SJCRH30 (cell line): ENCODE measurements around the gene SNX9. TPM values are rescaled to one million over a fixed set of nuclear protein-coding genes. Genes with fewer than 3 reads are reported as not detected.

Experiments
- DNase-seq, 2 experiments: peaks; one replicate each; pipeline ENCODE4 v3.0.0-alpha.2; 2015 to 2020
- H3K27ac ChIP-seq: fragments of 250-450 bp; sonication (Bioruptor Pico); 2 replicates; pipeline ENCODE4 v1.5.1; 2020; ENCODE audit warnings: mild to moderate bottlenecking, moderate library complexity
- H3K27me3 ChIP-seq: fragments of 250-450 bp; sonication (Bioruptor Pico); 2 replicates; pipeline ENCODE4 v1.5.1; 2020; ENCODE audit warnings: mild to moderate bottlenecking, moderate library complexity
- H3K36me3 ChIP-seq: fragments of 250-450 bp; sonication (Bioruptor Pico); 2 replicates; pipeline ENCODE4 v1.5.1; 2020; ENCODE audit warnings: mild to moderate bottlenecking, moderate library complexity
- H3K4me1 ChIP-seq: fragments of 250-450 bp; sonication (Bioruptor Pico); 2 replicates; pipeline ENCODE4 v1.5.1; 2020; ENCODE audit warnings: mild to moderate bottlenecking, moderate library complexity
- H3K4me3 ChIP-seq: fragments of 250-450 bp; sonication (Bioruptor Pico); 2 replicates; pipeline ENCODE4 v1.5.1; 2020; ENCODE audit warnings: mild to moderate bottlenecking, moderate library complexity
- H3K9me3 ChIP-seq: fragments of 250-450 bp; sonication (Bioruptor Pico); replicated peaks from 2 replicates; pipeline ENCODE4 v1.5.1; 2020; ENCODE audit warnings: mild to moderate bottlenecking, moderate library complexity
- total RNA-seq: library from RNA; depleted of rRNA; stranded (reverse); fragments of >200 nt; shearing (Covaris generic); gene quantifications from 2 replicates; pipeline ENCODE4 v1.2.3, GENCODE V29; 2014

Gene SNX9
- total RNA-seq, 1 experiment from 2014 or later = 28.0 TPM

- Histone ChIP-seq H3K4me1 (no peaks in the 10 kb centered on the region; the same call in 1 of the 2 replicates), H3K36me3 (no peaks in the 10 kb centered on the region), H3K27ac (no peak overlapping the region), H3K9me3 (no peaks in the 10 kb centered on the region), H3K27me3 (no peaks in the 10 kb centered on the region), H3K4me3 (no peak overlapping the region)
- no peak for DNase-seq
Observed at GRCh38 chr6:157977176-157977804, 154.2 kb downstream of the SNX9 start.

- Histone ChIP-seq H3K27me3 (no peaks in the 10 kb centered on the region), H3K4me1 (peaks cover 2% of the 10 kb centered on the region), H3K27ac (no peak overlapping the region), H3K9me3 (no peaks in the 10 kb centered on the region), H3K4me3 (no peak overlapping the region), H3K36me3 (no peaks in the 10 kb centered on the region)
- no peak for DNase-seq
Observed at GRCh38 chr6:157978021-157978783, 155.2 kb downstream of the SNX9 start.

- Histone ChIP-seq H3K4me3 (no peak overlapping the region), H3K27me3 (no peaks in the 10 kb centered on the region), H3K36me3 (no peaks in the 10 kb centered on the region), H3K27ac (no peak overlapping the region), H3K4me1 (peaks cover 18% of the 10 kb centered on the region), H3K9me3 (no peaks in the 10 kb centered on the region)
- no peak for DNase-seq
Observed at GRCh38 chr6:157980288-157981131, 157.5 kb downstream of the SNX9 start.

- Histone ChIP-seq H3K4me1 (peaks cover 20% of the 10 kb centered on the region), H3K27me3 (no peaks in the 10 kb centered on the region), H3K4me3 (peak overlapping the region; percentile 78), H3K27ac (peak overlapping the region; percentile 15; the same call in 1 of the 2 replicates), H3K9me3 (no peaks in the 10 kb centered on the region), H3K36me3 (no peaks in the 10 kb centered on the region)
- no peak for DNase-seq
Observed at GRCh38 chr6:157981132-157981394, 158.0 kb downstream of the SNX9 start.

- Histone ChIP-seq H3K27me3 (no peaks in the 10 kb centered on the region), H3K4me3 (peak within 1 kb of the TSS; percentile 78), H3K9me3 (no peaks in the 10 kb centered on the region), H3K27ac (peak within 1 kb of the TSS; percentile 82), H3K36me3 (no peaks in the 10 kb centered on the region), H3K4me1 (peaks cover 25% of the 10 kb centered on the region)
- DNase-seq = peak; percentile 70 to 74
Observed at GRCh38 chr6:157981395-157982101, 158.5 kb downstream of the SNX9 start, which contains the start of gene SYNJ2. TSS of gene SYNJ2 (plus strand) at chr6:157981863. CDS start at chr6:157981962, 99 bp downstream.

GRCh38 chr6:157982102-157982562, 159.1 kb downstream of the SNX9 start:
- peak; percentile 74 to 81 for DNase-seq
- Histone ChIP-seq H3K9me3 (no peaks in the 10 kb centered on the region), H3K4me1 (peaks cover 25% of the 10 kb centered on the region), H3K27ac (peak overlapping the region; percentile 82), H3K27me3 (no peaks in the 10 kb centered on the region), H3K36me3 (no peaks in the 10 kb centered on the region), H3K4me3 (peak overlapping the region; percentile 78)

- peak overlapping the region; percentile 78 for H3K4me3 ChIP-seq
- H3K27me3 ChIP-seq = no peaks in the 10 kb centered on the region
- H3K9me3 ChIP-seq = no peaks in the 10 kb centered on the region
- peaks cover 25% of the 10 kb centered on the region for H3K4me1 ChIP-seq
- no peak for DNase-seq
- H3K27ac ChIP-seq = peak overlapping the region; percentile 82
- no peaks in the 10 kb centered on the region for H3K36me3 ChIP-seq
Observed at GRCh38 chr6:157982563-157983405, 159.7 kb downstream of the SNX9 start.

- Histone ChIP-seq H3K9me3 (no peaks in the 10 kb centered on the region), H3K4me3 (no peak overlapping the region), H3K4me1 (peaks cover 33% of the 10 kb centered on the region), H3K36me3 (no peaks in the 10 kb centered on the region), H3K27ac (no peak overlapping the region), H3K27me3 (no peaks in the 10 kb centered on the region)
- DNase-seq = no peak
Observed at GRCh38 chr6:157983406-157984119, 160.5 kb downstream of the SNX9 start.

GRCh38 chr6:157984128-157984527, 161.1 kb downstream of the SNX9 start:
- DNase-seq = no peak
- no peaks in the 10 kb centered on the region for H3K36me3 ChIP-seq
- no peak overlapping the region for H3K4me3 ChIP-seq
- H3K4me1 ChIP-seq = peaks cover 38% of the 10 kb centered on the region
- no peaks in the 10 kb centered on the region for H3K9me3 ChIP-seq
- no peaks in the 10 kb centered on the region for H3K27me3 ChIP-seq
- H3K27ac ChIP-seq = no peak overlapping the region

GRCh38 chr6:157984686-157985225, 161.7 kb downstream of the SNX9 start:
- Histone ChIP-seq H3K4me3 (no peak overlapping the region), H3K4me1 (peaks cover 42% of the 10 kb centered on the region), H3K9me3 (no peaks in the 10 kb centered on the region), H3K27me3 (no peaks in the 10 kb centered on the region), H3K36me3 (no peaks in the 10 kb centered on the region), H3K27ac (peak overlapping the region; percentile 80; the same call in 1 of the 2 replicates)
- DNase-seq = no peak

GRCh38 chr6:157985378-157986155, 162.5 kb downstream of the SNX9 start:
- H3K27me3 ChIP-seq = no peaks in the 10 kb centered on the region
- peaks cover 49% of the 10 kb centered on the region for H3K4me1 ChIP-seq
- DNase-seq = peak; percentile 77 to 85
- H3K36me3 ChIP-seq = no peaks in the 10 kb centered on the region
- peak overlapping the region; percentile 31 for H3K4me3 ChIP-seq
- H3K9me3 ChIP-seq = no peaks in the 10 kb centered on the region
- H3K27ac ChIP-seq = peak overlapping the region; percentile 80
